Parathyroid adenoma (tissue), 2 donors: ENCODE data around the gene NEK7.

Source experiments
- H2AFZ ChIP-seq: fragments of 300-600 bp; sonication (generic); one replicate; pipeline ENCODE4 v1.7.0; 2017; ENCODE audit warnings: antibody characterized with exemption, mild to moderate bottlenecking
- H3K27ac ChIP-seq: fragments of 300-600 bp; sonication (generic); one replicate; pipeline ENCODE4 v1.7.0; 2017
- H3K27me3 ChIP-seq: fragments of 300-600 bp; sonication (generic); one replicate; pipeline ENCODE4 v1.7.0; 2017; ENCODE audit warnings: low read length; ENCODE audit not compliant: control insufficient read depth, insufficient read depth
- H3K36me3 ChIP-seq: fragments of 300-600 bp; sonication (generic); one replicate; pipeline ENCODE4 v1.7.0; 2017; ENCODE audit warnings: low read length; ENCODE audit not compliant: control insufficient read depth, insufficient read depth
- H3K4me1 ChIP-seq: fragments of 300-600 bp; sonication (generic); one replicate; pipeline ENCODE4 v1.7.0; 2017; ENCODE audit warnings: control low read depth
- H3K4me2 ChIP-seq: fragments of 300-600 bp; sonication (generic); one replicate; pipeline ENCODE4 v1.7.0; 2017; ENCODE audit warnings: low read length
- H3K4me3 ChIP-seq: fragments of 300-600 bp; sonication (generic); one replicate; pipeline ENCODE4 v1.7.0; 2017; ENCODE audit warnings: low read depth, low read length
- H3K79me2 ChIP-seq: fragments of 300-600 bp; sonication (generic); one replicate; pipeline ENCODE4 v1.7.0; 2017; ENCODE audit warnings: control low read depth
- H3K9ac ChIP-seq: fragments of 300-600 bp; sonication (generic); one replicate; pipeline ENCODE4 v1.7.0; 2017; ENCODE audit warnings: mild to moderate bottlenecking
- H3K9me3 ChIP-seq: fragments of 300-600 bp; sonication (generic); one replicate; pipeline ENCODE4 v1.7.0; 2017; ENCODE audit warnings: low read length; ENCODE audit not compliant: control insufficient read depth
- CTCF ChIP-seq: fragments of 300-600 bp; sonication (generic); IDR thresholded peaks from one replicate; pipeline ENCODE4 v1.7.0; 2017; ENCODE audit warnings: antibody characterized with exemption, mild to moderate bottlenecking
- donor health status: primary hyperparathyroidism.

The NEK7 gene

GRCh38 chr1:198166900-198167299, 10.1 kb downstream of the NEK7 start:
- H2AFZ ChIP-seq = no peak overlapping the region
- no peak overlapping the region for H3K4me3 ChIP-seq
- TF ChIP-seq CTCF = no peak
- H3K27me3 ChIP-seq = no peaks in the 10 kb centered on the region
- no peak overlapping the region for H3K4me2 ChIP-seq
- no peak overlapping the region for H3K27ac ChIP-seq
- no peaks in the 10 kb centered on the region for H3K9me3 ChIP-seq
- no peaks in the 10 kb centered on the region for H3K36me3 ChIP-seq
- no peak overlapping the region for H3K9ac ChIP-seq
- H3K79me2 ChIP-seq = peaks cover 63% of the 10 kb centered on the region
- peaks cover 12% of the 10 kb centered on the region for H3K4me1 ChIP-seq

GRCh38 chr1:198167436-198167934, 10.7 kb downstream of the NEK7 start:
- no peak for TF ChIP-seq CTCF
- peaks cover 12% of the 10 kb centered on the region for H3K4me1 ChIP-seq
- H3K4me2 ChIP-seq = no peak overlapping the region
- no peak overlapping the region for H2AFZ ChIP-seq
- H3K4me3 ChIP-seq = no peak overlapping the region
- no peaks in the 10 kb centered on the region for H3K9me3 ChIP-seq
- H3K27me3 ChIP-seq = no peaks in the 10 kb centered on the region
- no peak overlapping the region for H3K9ac ChIP-seq
- no peak overlapping the region for H3K27ac ChIP-seq
- no peaks in the 10 kb centered on the region for H3K36me3 ChIP-seq
- peaks cover 61% of the 10 kb centered on the region for H3K79me2 ChIP-seq

- Histone ChIP-seq H3K4me3 (no peak overlapping the region), H3K27ac (no peak overlapping the region), H3K4me1 (peaks cover 12% of the 10 kb centered on the region)
Observed at GRCh38 chr1:198168227-198168626, 11.4 kb downstream of the NEK7 start.

GRCh38 chr1:198169672-198170071, 12.9 kb downstream of the NEK7 start:
- peaks cover 59% of the 10 kb centered on the region for H3K79me2 ChIP-seq
- TF ChIP-seq CTCF = no peak
- peaks cover 12% of the 10 kb centered on the region for H3K4me1 ChIP-seq
- no peak overlapping the region for H2AFZ ChIP-seq
- H3K4me2 ChIP-seq = no peak overlapping the region
- no peaks in the 10 kb centered on the region for H3K9me3 ChIP-seq
- no peaks in the 10 kb centered on the region for H3K27me3 ChIP-seq
- H3K36me3 ChIP-seq = no peaks in the 10 kb centered on the region
- H3K9ac ChIP-seq = no peak overlapping the region
- H3K27ac ChIP-seq = no peak overlapping the region
- H3K4me3 ChIP-seq = no peak overlapping the region

More at GRCh38 chr1:198168227-198168626, 11.4 kb downstream of the NEK7 start:
- TF ChIP-seq CTCF = no peak
- no peak overlapping the region for H3K9ac ChIP-seq
- no peak overlapping the region for H3K4me2 ChIP-seq
- H3K9me3 ChIP-seq = no peaks in the 10 kb centered on the region
- no peaks in the 10 kb centered on the region for H3K36me3 ChIP-seq
- no peaks in the 10 kb centered on the region for H3K27me3 ChIP-seq
- H3K79me2 ChIP-seq = peaks cover 61% of the 10 kb centered on the region
- no peak overlapping the region for H2AFZ ChIP-seq
